DND-41 (cell line): ENCODE results near the gene OLAH.

Source experiments
- ATAC-seq: fragments of 200-7000 bp; cut with Tn5 transposase; 3 replicates; pipeline ENCODE4 v1.9.1; 2021; ENCODE audit warnings: low read depth; ENCODE audit not compliant: insufficient read depth
- DNase-seq: peaks from one replicate; pipeline ENCODE4 v3.0.0-alpha.2; 2020
- H2AFZ ChIP-seq: 2 replicates; pipeline ENCODE4 v1.6.0; 2012; ENCODE audit warnings: low read depth, low read length
- H3K27ac ChIP-seq: 2 replicates; pipeline ENCODE4 v1.5.1; 2012; ENCODE audit warnings: low read length, inconsistent platforms
- H3K27me3 ChIP-seq: fragments of 200-600 bp; sonication (generic); 2 replicates; pipeline ENCODE4 v1.6.0; 2012; ENCODE audit warnings: low read length, mild to moderate bottlenecking, inconsistent platforms; ENCODE audit not compliant: insufficient read depth, poor library complexity
- H3K36me3 ChIP-seq: 2 replicates; pipeline ENCODE4 v1.5.1; 2012; ENCODE audit warnings: low read length, inconsistent platforms; ENCODE audit not compliant: insufficient read depth
- H3K4me1 ChIP-seq: 2 replicates; pipeline ENCODE4 v1.5.1; 2012; ENCODE audit warnings: mild to moderate bottlenecking, low read length; ENCODE audit not compliant: insufficient read depth
- H3K4me2 ChIP-seq: 2 replicates; pipeline ENCODE4 v1.6.0; 2012; ENCODE audit warnings: mild to moderate bottlenecking, moderate library complexity, low read length, inconsistent platforms; ENCODE audit not compliant: insufficient read depth
- H3K4me3 ChIP-seq, 2 experiments: fragments of 200-600 bp in 1 of 2; shearing (Covaris generic) in 1 of 2; 2 replicates each; pipeline ENCODE4 v1.5.1; 2012 to 2016; ENCODE audit warnings: inconsistent platforms in 2 of 2, low read length in 2 of 2, mild to moderate bottlenecking in 2 of 2, low read depth in 1 of 2, moderate library complexity in 1 of 2
- H3K79me2 ChIP-seq: 2 replicates; pipeline ENCODE4 v1.6.0; 2012; ENCODE audit warnings: low read length, inconsistent platforms; ENCODE audit not compliant: insufficient read depth
- H3K9ac ChIP-seq: 2 replicates; pipeline ENCODE4 v1.6.0; 2012; ENCODE audit warnings: low read depth, mild to moderate bottlenecking, inconsistent platforms, low read length, moderate library complexity
- H3K9me3 ChIP-seq: 2 replicates; pipeline ENCODE4 v1.5.1; 2012; ENCODE audit warnings: low read length, moderate library complexity, mild to moderate bottlenecking, inconsistent platforms; ENCODE audit not compliant: insufficient read depth, severe bottlenecking
- H4K20me1 ChIP-seq: 2 replicates; pipeline ENCODE4 v1.6.0; 2012; ENCODE audit warnings: low read length; ENCODE audit not compliant: insufficient read depth
- CTCF ChIP-seq: IDR thresholded peaks from 2 replicates; pipeline ENCODE4 v1.5.1; 2012; ENCODE audit warnings: borderline replicate concordance, low read length, moderate library complexity, mild to moderate bottlenecking; ENCODE audit not compliant: poor library complexity, severe bottlenecking; ENCODE audit errors: extremely low read depth
- EZH2 ChIP-seq: IDR thresholded peaks from 3 replicates; pipeline ENCODE4 v1.6.1; 2012; ENCODE audit warnings: borderline replicate concordance, low read depth, mild to moderate bottlenecking, moderate library complexity, low read length, inconsistent platforms; ENCODE audit not compliant: severe bottlenecking

OLAH gene

GRCh38 chr10:15106352-15107013 is 62.7 kb downstream of the OLAH start:
- H3K4me3 ChIP-seq, result no peak overlapping the region
- no peaks in the 10 kb centered on the region for H3K4me1 ChIP-seq
- no peak overlapping the region for H3K9ac ChIP-seq
- peak; percentile 70 for DNase-seq
- peaks cover 81% of the 10 kb centered on the region for H3K36me3 ChIP-seq
- no peaks in the 10 kb centered on the region for H3K27me3 ChIP-seq
- peak; percentile 98 for ATAC-seq
- peaks cover 9% of the 10 kb centered on the region for H3K79me2 ChIP-seq
- no peak overlapping the region for H2AFZ ChIP-seq
- TF ChIP-seq CTCF, result peak; percentile 95
- no peak for TF ChIP-seq EZH2
- no peaks in the 10 kb centered on the region for H3K9me3 ChIP-seq
- no peak overlapping the region for H3K27ac ChIP-seq
- H4K20me1 ChIP-seq, result peaks cover 3% of the 10 kb centered on the region; the same call in 1 of the 2 replicates
- H3K4me2 ChIP-seq, result no peak overlapping the region

- Histone ChIP-seq H3K4me2 (no peak overlapping the region), H3K9ac (no peak overlapping the region), H2AFZ (no peak overlapping the region), H3K36me3 (peaks cover 61% of the 10 kb centered on the region), H3K27me3 (no peaks in the 10 kb centered on the region), H3K4me3 (no peak overlapping the region), H3K9me3 (no peaks in the 10 kb centered on the region), H3K27ac (no peak overlapping the region), H3K79me2 (no peaks in the 10 kb centered on the region), H3K4me1 (no peaks in the 10 kb centered on the region), H4K20me1 (no peaks in the 10 kb centered on the region)
- TF ChIP-seq EZH2 (no peak), CTCF (peak; percentile 7)
- ATAC-seq (0 out of 3 replicates have a peak, but pooled peaks have one; percentile 27), DNase-seq (no peak)
Observed at GRCh38 chr10:15112657-15113056, 68.9 kb downstream of the OLAH start.

- ATAC-seq, result no peak
- Histone ChIP-seq H3K79me2 (no peaks in the 10 kb centered on the region), H4K20me1 (no peaks in the 10 kb centered on the region), H3K4me2 (no peak overlapping the region), H3K4me3 (no peak overlapping the region), H3K9me3 (no peaks in the 10 kb centered on the region), H3K27ac (no peak overlapping the region), H3K4me1 (no peaks in the 10 kb centered on the region), H2AFZ (no peak overlapping the region), H3K36me3 (peaks cover 62% of the 10 kb centered on the region), H3K27me3 (no peaks in the 10 kb centered on the region), H3K9ac (no peak overlapping the region)
- DNase-seq, result no peak
- TF ChIP-seq EZH2 (no peak), CTCF (no peak)
Observed at GRCh38 chr10:15113766-15114165, 70.0 kb downstream of the OLAH start.

DNA sequence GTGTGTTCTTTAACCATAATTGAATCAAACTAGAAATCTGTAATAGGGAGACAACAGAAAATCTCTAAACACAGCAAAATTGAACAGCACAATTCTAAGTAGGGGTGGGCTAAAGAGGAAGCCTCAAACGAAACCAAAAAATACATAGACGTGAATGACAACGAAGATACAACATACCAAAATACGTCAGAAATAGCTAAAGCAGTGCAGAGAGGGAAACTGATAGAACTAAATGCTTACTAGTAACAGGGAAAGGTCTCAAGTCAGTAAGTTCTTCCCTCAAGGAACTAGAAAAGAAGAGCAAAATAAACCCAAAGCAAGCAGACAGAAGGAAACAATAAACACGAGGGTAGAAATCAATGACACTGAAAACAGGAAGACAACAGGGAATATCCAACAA is 72.5 kb downstream of the OLAH start:
- Histone ChIP-seq H3K9ac (no peak overlapping the region), H3K27ac (no peak overlapping the region), H3K9me3 (no peaks in the 10 kb centered on the region), H4K20me1 (no peaks in the 10 kb centered on the region), H3K4me1 (no peaks in the 10 kb centered on the region), H3K79me2 (no peaks in the 10 kb centered on the region), H2AFZ (no peak overlapping the region), H3K36me3 (peaks cover 67% of the 10 kb centered on the region), H3K4me2 (no peak overlapping the region), H3K4me3 (no peak overlapping the region), H3K27me3 (no peaks in the 10 kb centered on the region)
- ATAC-seq, result no peak
- DNase-seq, result no peak
- TF ChIP-seq EZH2, result no peak
- no peak for TF ChIP-seq CTCF
